Measurements from ENCODE around the gene METTL9. TPM values are rescaled to one million over a fixed set of nuclear protein-coding genes. Genes with fewer than 3 reads are reported as not detected.
"Not testable (repeated sequence)": the region's sequence is repeated elsewhere in the genome, so short reads cannot be mapped to it uniquely, and the experiment has no call there.

The METTL9 gene
- total and polyA plus RNA-seq, 2 of the 13 experiments (the other 11 are each of a cell fraction or from before 2014, with no cell fraction given), result 123 to 204 TPM

DNA sequence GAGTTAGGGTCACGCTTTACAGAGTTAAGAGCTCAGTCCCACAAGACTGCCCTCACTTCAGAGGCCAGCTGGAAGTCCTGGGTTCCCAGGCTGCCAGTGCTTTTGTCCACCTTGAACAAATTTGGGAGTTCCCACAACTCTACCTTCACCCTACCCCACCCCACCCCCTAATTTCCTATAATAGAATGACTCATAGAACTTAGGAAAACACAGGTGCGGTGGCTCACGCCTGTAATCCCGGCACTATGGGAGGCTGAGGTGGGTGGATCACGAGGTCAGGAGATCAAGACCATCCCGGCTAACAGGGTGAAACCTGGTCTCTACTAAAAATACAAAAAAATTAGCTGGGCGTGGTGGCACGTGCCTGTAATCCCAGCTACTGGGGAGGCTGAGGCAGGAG is 6.5 kb downstream of the METTL9 start:
- H3K9me3 ChIP-seq (ENCODE audit: low read length); H3K4me3 ChIP-seq (replicated peaks in 1 of 3; ENCODE audit: insufficient read depth in 1 of 3, low read depth in 2 of 3, low read length in 3 of 3); POLR2A ChIA-PET; H2AFZ ChIP-seq (ENCODE audit: low read length); H3K27me3 ChIP-seq (ENCODE audit: control insufficient read depth in 1 of 2, insufficient read depth in 2 of 2, low read length in 2 of 2); BruUV-seq (replicated peaks); H3K9ac ChIP-seq (ENCODE audit: insufficient read depth, low read depth, low read length); CTCF ChIA-PET (ENCODE audit: low intra/inter-chr PET ratio, low total read pairs); H3K36me3 ChIP-seq (replicated peaks in 1 of 2; ENCODE audit: control insufficient read depth in 1 of 2, insufficient read depth in 2 of 2, low read length in 2 of 2); ATAC-seq; FAIRE-seq; intact Hi-C loops (cut with micrococcal nuclease; ENCODE audit: unreplicated experiment); DNase-seq (ENCODE audit: low spot score); H3K4me2 ChIP-seq (ENCODE audit: low read depth, low read length): not testable (repeated sequence)
- WGBS (ENCODE audit: low lambda C conversion rate), result 98% methylated on average over 8 of the region's 8 CpGs
- Histone ChIP-seq H3K79me2 (ENCODE audit: insufficient read depth, low read length) (peaks cover 98% of the 10 kb centered on the region), H3K4me1 (ENCODE audit: insufficient read depth, low read length) (peaks cover 84% of the 10 kb centered on the region), H3K27ac (ENCODE audit: extremely low read length, insufficient read depth, low read length) (peak overlapping the region; percentile 27), H4K20me1 (ENCODE audit: insufficient read depth, low read length) (peaks cover 24% of the 10 kb centered on the region)
- in situ Hi-C loops (cut with HindIII; ENCODE audit: extremely low pct_ligation_motif_present, low pct_unique_long_range_greater_than_20kb), result loop anchor here (10.0 kb wide), 1 partner anchor 81 kb away; no protein-coding TSS in a partner anchor
- TF ChIP-seq, protein P1, sequence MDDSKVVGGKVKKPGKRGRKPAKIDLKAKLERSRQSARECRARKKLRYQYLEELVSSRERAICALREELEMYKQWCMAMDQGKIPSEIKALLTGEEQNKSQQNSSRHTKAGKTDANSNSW (CRISPR knock-in tag; IDR thresholded peaks at IDR 0.05; ENCODE audit: borderline replicate concordance), result 0 out of 2 replicates have a peak, but pooled peaks have one; percentile 32
- peak; percentile 16 for TF ChIP-seq ZNF883 (CRISPR knock-in tag; IDR thresholded peaks at IDR 0.05; ENCODE audit: not compliant biosample characterization)

DNA sequence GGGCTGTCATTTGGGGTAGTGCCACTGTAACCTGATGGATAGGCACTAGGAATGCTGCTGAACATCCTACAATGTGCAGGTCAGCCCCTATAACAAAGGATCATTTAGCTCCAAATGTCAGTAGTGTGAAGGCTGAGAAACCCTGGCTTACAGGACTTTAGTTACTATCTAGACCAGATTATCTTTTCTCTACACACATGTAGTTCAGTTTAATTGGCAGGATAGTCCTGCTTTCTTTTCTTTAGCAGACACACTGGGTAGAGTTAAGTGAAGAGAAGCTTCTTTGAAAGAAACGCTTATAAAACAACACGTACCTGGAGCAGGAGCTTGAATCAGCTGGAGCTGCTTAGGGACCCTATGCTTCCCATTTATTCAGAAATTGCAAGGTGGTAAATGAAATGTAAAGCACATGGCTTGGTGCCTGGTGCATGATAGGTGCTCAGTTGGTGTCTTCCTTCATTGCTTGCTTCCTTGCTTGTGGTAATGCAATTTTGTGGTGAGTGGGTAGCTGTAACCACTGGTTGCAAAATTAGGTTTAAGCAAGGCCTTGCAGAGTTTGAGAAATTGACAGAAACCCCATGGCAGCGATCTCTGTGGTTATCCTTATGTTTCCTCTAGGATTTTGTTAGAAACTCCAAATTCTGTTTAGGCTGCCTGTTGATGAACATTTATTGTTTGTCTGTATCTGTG is 9.4 kb downstream of the METTL9 start:
- Histone ChIP-seq H3K36me3 (replicated peaks in 1 of 2; ENCODE audit: control insufficient read depth in 1 of 2, insufficient read depth in 2 of 2, low read length in 2 of 2) (no peaks in the 10 kb centered on the region; a peak in 1 of 5 replicates), H3K4me1 (ENCODE audit: insufficient read depth, low read length) (peaks cover 62% of the 10 kb centered on the region), H3K79me2 (ENCODE audit: insufficient read depth, low read length) (peaks cover 91% of the 10 kb centered on the region), H3K9me3 (ENCODE audit: low read length) (no peaks in the 10 kb centered on the region), H3K4me3 (replicated peaks in 1 of 3; ENCODE audit: insufficient read depth in 1 of 3, low read depth in 2 of 3, low read length in 3 of 3) (no peak overlapping the region), H3K4me2 (ENCODE audit: low read depth, low read length) (no peak overlapping the region), H3K27ac (ENCODE audit: extremely low read length, insufficient read depth, low read length) (no peak overlapping the region), H4K20me1 (ENCODE audit: insufficient read depth, low read length) (peaks cover 18% of the 10 kb centered on the region), H2AFZ (ENCODE audit: low read length) (no peak overlapping the region), H3K27me3 (ENCODE audit: control insufficient read depth in 1 of 2, insufficient read depth in 2 of 2, low read length in 2 of 2) (no peaks in the 10 kb centered on the region), H3K9ac (ENCODE audit: insufficient read depth, low read depth, low read length) (no peak overlapping the region)
- in situ Hi-C loops (cut with HindIII; ENCODE audit: extremely low pct_ligation_motif_present, low pct_unique_long_range_greater_than_20kb) (loop anchor here (10.0 kb wide), 1 partner anchor 84 kb away; no protein-coding TSS in a partner anchor), intact Hi-C loops (cut with micrococcal nuclease; ENCODE audit: unreplicated experiment) (no loop called here)
- ATAC-seq, result no peak
- ChIA-PET CTCF (ENCODE audit: low intra/inter-chr PET ratio, low total read pairs) (no interaction called here), POLR2A (interaction anchor here (1.2 kb wide), 1 partner anchor 9 kb away, joined by 3 read pairs; the partner anchor contains the start of gene METTL9)
- 98% methylated on average over 3 of the region's 3 CpGs for WGBS (ENCODE audit: low lambda C conversion rate)
- no TSS peak for BruUV-seq (replicated peaks)
- TF ChIP-seq ARNT2 (CRISPR knock-in tag; IDR thresholded peaks at IDR 0.05; ENCODE audit: low read depth) (no peak), ZNF12 (CRISPR knock-in tag; IDR thresholded peaks at IDR 0.05) (peak; percentile 51; the same call in 1 of the 2 replicates)
- no peak for FAIRE-seq
- DNase-seq (ENCODE audit: low spot score), result no peak

Measured in HepG2 (cell line).